Measurements from ENCODE around the gene SCARF1. TPM values are rescaled to one million over a fixed set of nuclear protein-coding genes. Genes with fewer than 3 reads are reported as not detected.
A peak's percentile ranks its signal among the peaks of the same experiment; 100 is the strongest.
"Not testable (repeated sequence)": the region's sequence is repeated elsewhere in the genome, so short reads cannot be mapped to it uniquely, and the experiment has no call there.

SCARF1 gene
- total RNA-seq, 1 donor from 2014 or later, result 2.1 TPM

- Mint-ChIP-seq H3K9me3 (no peaks in the 10 kb centered on the region), H3K4me1 (no peaks in the 10 kb centered on the region), H3K27ac (no peak overlapping the region), H3K36me3 (peaks cover 70% of the 10 kb centered on the region), H3K27me3 (ENCODE audit: low read depth) (no peaks in the 10 kb centered on the region), H3K4me3 (no peak overlapping the region)
- DNase-seq (ENCODE audit: low spot score in 2 of 2, unreplicated experiment in 2 of 2), result no peak
- TF ChIP-seq, protein P1, sequence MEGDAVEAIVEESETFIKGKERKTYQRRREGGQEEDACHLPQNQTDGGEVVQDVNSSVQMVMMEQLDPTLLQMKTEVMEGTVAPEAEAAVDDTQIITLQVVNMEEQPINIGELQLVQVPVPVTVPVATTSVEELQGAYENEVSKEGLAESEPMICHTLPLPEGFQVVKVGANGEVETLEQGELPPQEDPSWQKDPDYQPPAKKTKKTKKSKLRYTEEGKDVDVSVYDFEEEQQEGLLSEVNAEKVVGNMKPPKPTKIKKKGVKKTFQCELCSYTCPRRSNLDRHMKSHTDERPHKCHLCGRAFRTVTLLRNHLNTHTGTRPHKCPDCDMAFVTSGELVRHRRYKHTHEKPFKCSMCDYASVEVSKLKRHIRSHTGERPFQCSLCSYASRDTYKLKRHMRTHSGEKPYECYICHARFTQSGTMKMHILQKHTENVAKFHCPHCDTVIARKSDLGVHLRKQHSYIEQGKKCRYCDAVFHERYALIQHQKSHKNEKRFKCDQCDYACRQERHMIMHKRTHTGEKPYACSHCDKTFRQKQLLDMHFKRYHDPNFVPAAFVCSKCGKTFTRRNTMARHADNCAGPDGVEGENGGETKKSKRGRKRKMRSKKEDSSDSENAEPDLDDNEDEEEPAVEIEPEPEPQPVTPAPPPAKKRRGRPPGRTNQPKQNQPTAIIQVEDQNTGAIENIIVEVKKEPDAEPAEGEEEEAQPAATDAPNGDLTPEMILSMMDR (IDR thresholded peaks at IDR 0.05; ENCODE audit: unreplicated experiment), result no peak
Observed at GRCh38 chr17:1658100-1658499, 12.6 kb upstream of the SCARF1 start.

DNA sequence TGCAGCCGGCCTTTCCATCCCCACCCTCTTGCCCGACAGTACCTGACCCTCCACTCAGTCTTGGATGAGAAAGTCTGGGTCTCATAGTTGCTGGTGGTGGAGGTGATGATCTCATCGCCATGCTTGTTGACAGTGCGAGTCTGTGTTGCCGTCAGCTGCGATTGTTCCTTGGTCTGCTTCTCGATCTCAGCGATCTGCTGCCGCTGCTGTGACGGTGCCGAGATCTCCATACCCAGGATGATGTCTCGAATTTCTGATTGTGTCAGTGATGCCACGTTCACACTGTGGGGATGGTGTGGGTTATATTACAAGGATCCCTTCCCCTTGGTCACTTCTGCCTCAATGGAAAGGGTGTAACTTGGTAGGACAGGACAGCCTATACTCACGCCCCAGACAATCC lies 8.2 kb upstream of the SCARF1 start:
- H3K27me3 Mint-ChIP-seq (ENCODE audit: low read depth), result no peaks in the 10 kb centered on the region
- TF ChIP-seq, protein P1 (IDR thresholded peaks at IDR 0.05; ENCODE audit: unreplicated experiment), result no peak
- no peaks in the 10 kb centered on the region for H3K9me3 Mint-ChIP-seq

GRCh38 chr17:1652794-1653193 lies 7.3 kb upstream of the SCARF1 start:
- not testable (repeated sequence) for DNase-seq (ENCODE audit: low spot score in 2 of 2, unreplicated experiment in 2 of 2); H3K4me3 Mint-ChIP-seq; H3K27me3 Mint-ChIP-seq (ENCODE audit: low read depth); H3K27ac Mint-ChIP-seq; H3K9me3 Mint-ChIP-seq; H3K4me1 Mint-ChIP-seq
- peaks cover 39% of the 10 kb centered on the region for H3K36me3 Mint-ChIP-seq

More for the DNA sequence above, 8.2 kb upstream of the SCARF1 start:
- H3K4me1 Mint-ChIP-seq, result no peaks in the 10 kb centered on the region
- DNase-seq (ENCODE audit: low spot score in 2 of 2, unreplicated experiment in 2 of 2), result no peak
- H3K27ac Mint-ChIP-seq, result no peak overlapping the region
- peaks cover 48% of the 10 kb centered on the region for H3K36me3 Mint-ChIP-seq
- no peak overlapping the region for H3K4me3 Mint-ChIP-seq

- H3K27ac Mint-ChIP-seq, result no peak overlapping the region
Observed at GRCh38 chr17:1651559-1651844, 6.0 kb upstream of the SCARF1 start.

DNA sequence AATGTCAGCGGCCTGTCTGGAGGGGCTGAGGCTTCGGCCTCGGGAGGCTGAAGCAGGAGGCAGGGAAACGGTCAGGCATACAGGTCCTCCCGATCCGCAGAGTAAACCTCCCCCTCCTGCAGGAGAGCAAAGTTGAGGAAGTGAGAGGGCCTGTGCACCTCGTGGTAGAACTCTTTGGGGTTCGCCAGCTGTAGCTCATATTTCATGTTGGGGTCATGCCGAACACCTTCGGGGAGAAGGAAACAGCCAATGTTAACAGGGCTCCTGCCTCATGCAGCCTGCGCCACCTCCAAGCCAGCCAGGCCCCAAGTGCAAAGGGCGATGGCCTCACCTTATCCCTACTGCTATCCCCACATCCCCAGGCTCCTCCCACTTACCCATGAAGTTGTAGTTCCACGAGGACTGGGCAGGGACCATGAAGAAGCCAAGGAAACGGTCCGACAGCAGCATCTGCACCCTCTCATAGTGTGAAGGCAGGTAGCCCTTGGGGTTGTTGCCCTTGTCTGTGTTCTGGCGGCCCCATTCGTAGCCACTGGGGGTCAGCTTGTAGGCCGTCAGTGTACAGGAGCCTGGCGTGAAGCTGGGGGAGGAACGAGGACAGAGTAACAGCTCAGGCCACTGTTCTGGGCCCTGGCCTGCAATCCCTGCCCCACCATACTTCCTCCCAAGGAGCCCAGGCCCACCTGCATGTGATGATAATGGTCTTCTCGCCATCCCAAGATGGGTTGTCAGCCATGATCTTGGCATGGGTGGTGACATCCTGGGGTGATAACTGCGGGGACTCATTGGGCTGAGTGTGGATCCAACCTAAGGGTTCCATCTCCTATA lies 5.4 kb upstream of the SCARF1 start:
- H3K27me3 Mint-ChIP-seq (ENCODE audit: low read depth), result no peaks in the 10 kb centered on the region
- H3K4me3 Mint-ChIP-seq, result no peak overlapping the region

More at GRCh38 chr17:1651559-1651844, 6.0 kb upstream of the SCARF1 start:
- no peaks in the 10 kb centered on the region for H3K27me3 Mint-ChIP-seq (ENCODE audit: low read depth)
- DNase-seq (ENCODE audit: low spot score in 2 of 2, unreplicated experiment in 2 of 2), result no peak
- no peak overlapping the region for H3K4me3 Mint-ChIP-seq
- peaks cover 32% of the 10 kb centered on the region for H3K36me3 Mint-ChIP-seq
- TF ChIP-seq, protein P1 (IDR thresholded peaks at IDR 0.05; ENCODE audit: unreplicated experiment), result no peak
- H3K4me1 Mint-ChIP-seq, result peaks cover 8% of the 10 kb centered on the region
- H3K9me3 Mint-ChIP-seq, result no peaks in the 10 kb centered on the region

GRCh38 chr17:1649844-1650501 lies 4.4 kb upstream of the SCARF1 start, which contains the start of gene RILP:
RILP (minus strand) TSS chr17:1649866; CDS start chr17:1649804, 62 bp downstream.
- peaks cover 18% of the 10 kb centered on the region for H3K4me1 Mint-ChIP-seq
- no peaks in the 10 kb centered on the region for H3K27me3 Mint-ChIP-seq (ENCODE audit: low read depth)
- no peaks in the 10 kb centered on the region for H3K9me3 Mint-ChIP-seq
- H3K27ac Mint-ChIP-seq, result no peak within 1 kb of the TSS
- TF ChIP-seq, protein P1 (IDR thresholded peaks at IDR 0.05; ENCODE audit: unreplicated experiment), result no peak
- H3K36me3 Mint-ChIP-seq, result peaks cover 22% of the 10 kb centered on the region
- no peak for DNase-seq (ENCODE audit: low spot score in 2 of 2, unreplicated experiment in 2 of 2)
- H3K4me3 Mint-ChIP-seq, result peak within 1 kb of the TSS; percentile 65

More for the DNA sequence above, 5.4 kb upstream of the SCARF1 start:
- H3K36me3 Mint-ChIP-seq, result peaks cover 26% of the 10 kb centered on the region
- H3K4me1 Mint-ChIP-seq, result peaks cover 14% of the 10 kb centered on the region
- no peaks in the 10 kb centered on the region for H3K9me3 Mint-ChIP-seq
- DNase-seq (ENCODE audit: low spot score in 2 of 2, unreplicated experiment in 2 of 2), result no peak
- TF ChIP-seq, protein P1 (IDR thresholded peaks at IDR 0.05; ENCODE audit: unreplicated experiment), result no peak
- no peak overlapping the region for H3K27ac Mint-ChIP-seq

All from mesothelial cell of epicardium (in vitro differentiated cells).